GM19397 (cell line): ENCODE measurements around the gene SFRP5.

Experiments
- ATAC-seq: cut with Tn5 transposase; IDR thresholded peaks from one replicate; pipeline ENCODE4 v1.9.1; 2021; ENCODE audit warnings: mild to moderate bottlenecking, moderate library complexity; ENCODE audit not compliant: unreplicated experiment

The SFRP5 gene

GRCh38 chr10:97766996-97767924 lies 4.5 kb downstream of the SFRP5 start:
- ATAC-seq: no peak

GRCh38 chr10:97766106-97766810 lies 5.5 kb downstream of the SFRP5 start:
- ATAC-seq: no peak

DNA sequence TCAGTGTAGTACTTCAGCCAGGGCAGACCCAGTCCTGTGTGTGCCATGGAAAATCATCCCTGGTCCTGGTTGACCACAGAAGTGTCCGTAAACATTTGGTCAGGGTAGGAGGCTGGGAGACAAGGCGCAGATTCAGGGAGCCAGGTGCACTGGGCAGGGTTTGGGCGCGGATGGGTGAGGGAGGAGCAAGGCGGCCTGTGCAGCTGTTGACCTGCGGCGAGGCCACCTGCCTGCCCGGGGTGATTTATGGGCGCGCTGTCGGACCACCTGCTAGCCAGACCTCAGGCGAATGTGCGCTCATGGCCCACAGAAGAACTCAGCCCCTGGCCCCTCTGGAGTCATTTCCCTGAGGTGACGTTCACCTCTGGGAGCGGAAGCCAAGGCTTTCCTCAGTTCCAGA lies 6.6 kb downstream of the SFRP5 start:
- ATAC-seq: no peak

GRCh38 chr10:97764519-97764931 lies 7.3 kb downstream of the SFRP5 start:
- no peak for ATAC-seq

DNA sequence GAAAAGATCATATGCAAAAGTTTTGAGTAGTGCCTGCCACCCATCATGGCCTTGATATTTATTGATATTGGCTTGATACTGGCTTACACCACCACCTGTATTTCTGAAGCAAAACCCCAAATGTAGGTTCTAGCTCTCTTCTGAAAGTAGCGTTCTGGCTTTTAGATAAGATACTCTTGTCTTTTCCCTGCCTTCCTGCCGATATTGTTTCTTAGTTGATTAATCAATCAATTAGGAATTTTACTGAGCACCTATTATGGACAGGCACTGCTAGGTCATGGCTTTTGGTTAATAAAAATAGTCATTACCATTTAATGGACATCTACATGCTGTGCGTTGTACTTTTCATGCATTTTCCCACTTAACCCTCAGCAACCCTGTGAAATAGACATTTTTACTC lies 7.9 kb downstream of the SFRP5 start:
- no peak for ATAC-seq

DNA sequence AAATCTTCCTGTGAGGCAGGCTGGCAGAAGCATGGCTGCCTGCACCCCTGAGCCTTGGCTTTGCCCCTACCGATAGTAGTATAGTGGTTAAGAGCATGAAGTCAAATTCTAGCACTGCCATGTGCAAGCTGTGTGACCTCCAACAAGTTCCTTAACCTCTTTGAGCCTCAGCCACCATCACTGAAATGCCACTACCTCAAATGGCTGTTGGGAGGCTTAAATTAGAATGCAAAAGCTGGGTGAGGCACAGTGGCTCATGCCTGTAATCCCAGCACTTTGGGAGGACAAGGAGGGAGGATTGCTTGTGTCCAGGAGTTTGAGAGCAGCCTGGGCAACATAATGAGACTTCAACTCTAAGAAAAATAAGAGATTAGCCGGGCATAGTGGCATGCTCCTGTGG lies 8.4 kb downstream of the SFRP5 start:
- ATAC-seq: no peak

DNA sequence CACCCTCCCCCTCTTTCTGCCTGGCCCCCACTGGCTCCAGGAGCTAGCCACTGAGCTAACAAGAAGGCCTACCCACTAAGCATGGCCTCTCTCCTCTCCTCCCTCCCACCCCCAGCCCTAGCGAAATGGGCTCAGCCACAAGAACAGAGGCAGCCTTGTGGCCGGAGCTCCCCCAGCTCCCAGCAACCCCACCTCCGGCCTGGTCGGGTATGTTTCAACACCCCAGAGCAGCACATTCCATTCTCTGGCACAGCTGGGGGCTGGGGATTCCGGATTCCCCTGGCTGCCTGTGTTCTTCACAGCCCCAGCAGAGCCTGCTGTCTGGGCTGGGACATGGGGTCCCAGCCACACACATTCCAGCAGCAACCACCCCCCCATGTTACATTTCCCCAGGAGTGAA lies 9.0 kb downstream of the SFRP5 start:
- ATAC-seq: no peak

DNA sequence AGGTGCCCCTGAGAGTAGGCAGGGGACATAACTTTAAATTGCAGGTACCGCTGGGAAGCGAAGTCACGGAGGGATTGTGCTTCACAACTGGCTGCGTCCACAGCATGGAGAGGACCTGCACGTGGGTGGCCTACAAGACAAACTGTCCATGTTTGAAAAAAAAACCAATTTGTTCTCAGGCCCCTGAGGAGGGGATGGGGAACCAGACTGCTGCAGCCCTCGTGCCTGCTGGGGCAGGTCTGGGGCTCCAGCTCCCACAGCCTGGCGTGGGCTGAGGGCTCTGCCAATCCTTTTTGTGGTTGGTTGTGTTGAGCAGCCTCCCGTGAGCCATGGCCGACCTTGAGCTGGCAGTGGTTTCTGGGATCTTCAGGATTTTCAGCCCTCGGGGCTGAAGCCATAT lies 9.7 kb downstream of the SFRP5 start:
- no peak for ATAC-seq

DNA sequence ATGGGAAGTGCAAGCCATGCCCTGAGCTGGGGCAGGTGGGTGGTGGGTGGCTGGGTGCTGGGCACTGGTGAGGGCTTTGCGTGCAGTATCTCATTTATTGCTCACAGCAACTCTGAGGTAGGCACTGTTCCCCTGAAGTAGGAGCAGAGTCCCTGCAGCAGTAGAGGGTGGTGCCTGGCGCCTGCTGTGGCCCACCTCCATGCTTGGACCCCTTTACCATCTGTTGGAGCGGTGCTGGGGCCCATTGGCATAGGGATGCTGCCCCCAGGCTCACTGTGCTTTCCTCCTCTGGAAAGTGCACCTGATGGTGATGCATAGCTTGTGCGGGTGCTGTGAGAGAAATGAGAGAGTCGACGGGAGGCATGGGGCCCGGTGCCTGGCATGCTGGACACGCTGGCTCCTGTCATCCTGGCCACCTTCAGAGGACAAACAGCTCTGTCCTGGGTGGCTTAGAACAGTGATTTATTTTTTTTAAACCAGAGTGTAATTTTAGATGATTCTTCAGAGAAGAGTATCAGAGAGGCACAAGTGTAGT lies 10.4 kb downstream of the SFRP5 start:
- no peak for ATAC-seq

GRCh38 chr10:97760461-97761257 lies 11.1 kb downstream of the SFRP5 start:
- no peak for ATAC-seq

GRCh38 chr10:97759946-97760345 lies 11.9 kb downstream of the SFRP5 start:
- no peak for ATAC-seq

DNA sequence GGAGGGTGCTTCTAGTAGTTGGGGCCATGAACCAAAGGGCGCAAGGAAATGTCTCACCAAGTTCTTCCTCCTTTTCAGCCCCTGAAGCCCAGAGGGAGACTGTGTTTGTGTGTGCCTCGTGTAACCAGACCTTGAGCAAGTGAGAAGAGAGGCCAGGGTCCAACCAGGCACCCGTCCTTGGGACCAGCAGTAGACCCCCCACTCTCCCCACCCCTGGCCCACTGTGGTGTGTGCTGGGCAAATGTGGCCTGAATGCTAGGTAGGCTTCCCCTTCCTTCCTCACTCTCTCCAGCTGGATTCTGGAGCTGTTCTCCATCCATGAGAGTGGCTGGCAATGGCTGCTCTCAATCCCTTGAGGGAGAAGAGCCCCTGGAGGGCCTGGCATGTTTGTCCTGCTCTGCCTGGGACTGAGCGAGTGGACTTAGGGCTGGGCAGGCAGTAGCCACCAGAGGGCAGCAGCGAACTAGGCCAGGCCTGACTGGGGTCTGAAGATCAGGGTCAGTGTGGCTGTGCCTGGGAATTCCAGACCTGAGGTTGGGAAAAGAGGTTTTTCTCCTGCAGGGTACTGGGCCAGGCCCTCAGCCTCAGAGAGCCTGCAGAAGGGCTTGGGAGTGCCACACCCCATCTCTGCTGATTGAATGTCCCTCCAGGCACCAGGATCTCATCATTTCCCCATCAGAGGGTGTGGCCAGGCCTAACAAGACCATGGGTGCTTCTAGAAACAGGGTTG lies 12.5 kb downstream of the SFRP5 start:
- no peak for ATAC-seq

- no peak for ATAC-seq
Observed at GRCh38 chr10:97757471-97757870, 14.3 kb downstream of the SFRP5 start.

- no peak for ATAC-seq
Observed at GRCh38 chr10:97755718-97756117, 16.1 kb downstream of the SFRP5 start.

DNA sequence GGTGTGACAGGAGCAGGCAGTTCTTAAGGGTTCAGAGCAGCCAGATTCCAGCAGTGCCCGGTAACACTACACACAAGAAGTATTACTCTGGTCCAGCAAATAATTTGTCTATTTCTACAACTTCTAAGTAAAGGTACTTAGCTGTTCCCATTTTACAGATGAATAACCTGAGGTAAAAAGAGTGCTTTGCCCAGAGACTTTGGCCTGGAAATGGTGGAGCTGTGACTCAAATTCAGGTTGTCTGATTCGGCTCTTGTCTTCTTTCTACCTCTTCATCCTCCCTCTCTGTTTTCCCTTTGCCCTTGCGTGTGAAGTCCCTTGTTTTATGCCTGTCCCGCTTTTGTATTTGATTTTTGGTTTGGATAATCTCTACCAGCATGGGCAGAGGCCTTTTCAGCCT lies 17.1 kb downstream of the SFRP5 start:
- no peak for ATAC-seq

DNA sequence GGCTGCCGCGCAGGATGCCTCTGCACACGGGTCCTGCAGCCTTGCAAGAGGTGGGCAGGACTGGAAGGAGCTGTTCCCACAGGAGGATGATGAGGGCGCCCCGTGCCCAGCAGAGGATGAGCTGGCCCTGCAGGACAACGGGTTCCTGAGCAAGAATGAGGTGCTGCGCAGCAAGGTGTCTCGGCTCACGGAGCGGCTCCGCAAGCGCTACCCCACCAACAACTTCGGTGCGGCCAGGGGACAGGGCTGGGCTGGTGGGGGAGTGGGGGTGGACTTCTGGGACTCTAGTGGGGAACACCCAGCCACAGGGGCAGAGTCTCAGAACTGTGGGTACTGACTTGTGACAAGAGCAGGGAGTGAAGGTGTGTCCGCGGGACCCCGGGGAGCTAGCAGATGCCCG lies 18.8 kb downstream of the SFRP5 start:
- no peak for ATAC-seq

DNA sequence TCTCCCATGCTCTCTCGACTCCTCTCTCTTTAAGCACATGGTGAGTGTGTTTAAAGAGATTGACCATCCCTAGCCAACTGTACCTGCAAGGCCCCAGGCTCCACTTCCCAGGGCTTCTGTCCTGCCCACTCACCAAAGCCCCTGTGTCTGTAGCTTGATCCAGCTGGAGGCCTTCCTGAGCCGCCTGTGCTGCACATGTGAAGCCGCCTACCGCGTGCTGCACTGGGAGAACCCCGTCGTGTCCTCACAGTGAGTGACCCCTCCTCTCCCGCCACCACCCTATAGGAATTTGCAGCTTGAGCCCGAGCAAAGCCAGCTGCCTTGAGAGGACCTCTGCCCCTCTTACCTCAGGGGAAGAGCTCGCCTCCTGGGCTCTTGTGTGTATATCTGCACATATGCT lies 23.7 kb downstream of the SFRP5 start:
- ATAC-seq: no peak

- no peak for ATAC-seq
Observed at GRCh38 chr10:97747573-97747972, 24.2 kb downstream of the SFRP5 start.

GRCh38 chr10:97744405-97745035 lies 27.3 kb downstream of the SFRP5 start:
- no peak for ATAC-seq
